RWPE1 (cell line): ENCODE results near the gene RCCD1.
"Not testable (repeated sequence)": the region's sequence is repeated elsewhere in the genome, so short reads cannot be mapped to it uniquely, and the experiment has no call there.

ENCODE experiments used
- CTCF ChIA-PET: fragments of 350-600 bp; sonication (Branson Sonifier 250); formaldehyde crosslinking; extraction: SDS; loops from one replicate; lab custom pipeline; 2021; lab: Yijun Ruan, JAX
- POLR2A ChIA-PET: fragments of 400-600 bp; formaldehyde crosslinking; extraction: SDS; loops from one replicate; lab custom pipeline; 2020; ENCODE audit warnings: antibody characterized with exemption; ENCODE audit not compliant: low non-redundant PET; lab: Yijun Ruan, JAX
- DNase-seq: peaks from one replicate; pipeline ENCODE4 v3.0.0; 2012; ENCODE audit warnings: low spot score
- H3K27ac ChIP-seq: fragments of 450-650 bp; 2 replicates; pipeline ENCODE4 v1.5.1; 2017
- CTCF ChIP-seq: fragments of 450-650 bp; conservative IDR thresholded peaks from 2 replicates; pipeline ENCODE4 v1.5.1; 2017; ENCODE audit warnings: low read depth, mild to moderate bottlenecking

RCCD1 gene

GRCh38 chr15:90918835-90919234 is 35.8 kb upstream of the RCCD1 start:
- TF ChIP-seq CTCF = no peak
- ChIA-PET POLR2A (no interaction called here), CTCF (no interaction called here)
- no peak for DNase-seq
- no peak overlapping the region for H3K27ac ChIP-seq

- ChIA-PET CTCF (no interaction called here), POLR2A (no interaction called here)
- DNase-seq = no peak
- TF ChIP-seq CTCF = no peak
- no peak overlapping the region for H3K27ac ChIP-seq
These were observed 32.8 kb upstream of the RCCD1 start for GRCh38 chr15:90921887-90922286.

- DNase-seq, H3K27ac ChIP-seq, POLR2A ChIA-PET: not testable (repeated sequence)
- CTCF ChIA-PET = interaction anchor here (0.7 to 0.9 kb wide), 2 partner anchors 9 to 12 kb away, joined by 3 read pairs; no protein-coding TSS in a partner anchor
These were observed 31.9 kb upstream of the RCCD1 start for GRCh38 chr15:90922712-90923322.

GRCh38 chr15:90924375-90924774 is 30.3 kb upstream of the RCCD1 start:
- H3K27ac ChIP-seq = no peak overlapping the region
- no peak for TF ChIP-seq CTCF
- ChIA-PET CTCF (no interaction called here), POLR2A (no interaction called here)
- no peak for DNase-seq

GRCh38 chr15:90926766-90927165 is 27.9 kb upstream of the RCCD1 start:
- DNase-seq, H3K27ac ChIP-seq, CTCF ChIA-PET: not testable (repeated sequence)
- POLR2A ChIA-PET = interaction anchor here (0.6 kb wide), 1 partner anchor 21 kb away, joined by 3 read pairs; no protein-coding TSS in a partner anchor

GRCh38 chr15:90928106-90928505 is 26.6 kb upstream of the RCCD1 start:
- H3K27ac ChIP-seq = 0 out of 2 replicates have a peak overlapping the region, but pooled peaks have one; percentile 8
- POLR2A ChIA-PET, CTCF ChIA-PET, DNase-seq: not testable (repeated sequence)

GRCh38 chr15:90929246-90930019 is 25.3 kb upstream of the RCCD1 start:
- CTCF ChIA-PET = interaction anchor here (0.6 to 0.8 kb wide), 4 partner anchors 27 to 1659 kb away, joined by 3 to 9 read pairs (median 3); no protein-coding TSS in a partner anchor
- TF ChIP-seq CTCF = no peak

More at GRCh38 chr15:90929246-90930019, 25.3 kb upstream of the RCCD1 start:
- no peak for DNase-seq
- peak overlapping the region; percentile 90 for H3K27ac ChIP-seq
- POLR2A ChIA-PET = interaction anchor here (0.6 to 0.8 kb wide), 2 partner anchors 19 to 401 kb away, joined by 3 to 5 read pairs; no protein-coding TSS in a partner anchor
